CD14-positive monocyte (primary cell): ENCODE data around the gene QSOX2. TPM values are rescaled to one million over a fixed set of nuclear protein-coding genes. Genes with fewer than 3 reads are reported as not detected.
A peak's percentile ranks its signal among the peaks of the same experiment; 100 is the strongest.

Experiments
- DNase-seq, 3 donors: peaks; one replicate each; pipeline ENCODE4 v3.0.0-alpha.2; 2011 to 2022
- H2AFZ ChIP-seq: 2 replicates; pipeline ENCODE4 v1.6.0; 2012; ENCODE audit warnings: mild to moderate bottlenecking, low read depth, low read length, inconsistent platforms; ENCODE audit not compliant: insufficient read depth, poor library complexity, severe bottlenecking
- H3K27ac ChIP-seq, 2 donors: 1 replicate in 1 of 2; 2 replicates in 1 of 2; pipeline ENCODE4 v1.5.1; 2012 to 2013; ENCODE audit warnings: low read length in 2 of 2, control low read depth in 1 of 2, inconsistent platforms in 1 of 2, low read depth in 1 of 2, mild to moderate bottlenecking in 1 of 2
- H3K27me3 ChIP-seq, 2 donors: one replicate each; pipeline versions ENCODE4 v1.6.0 to v1.6.1; 2011 to 2013; ENCODE audit warnings: low read length in 2 of 2; ENCODE audit not compliant: control insufficient read depth in 2 of 2, insufficient read depth in 2 of 2
- H3K36me3 ChIP-seq, 2 donors: replicated peaks in 1 of 2; 1 replicate in 1 of 2; 2 replicates in 1 of 2; pipeline versions ENCODE4 v1.5.1 to v1.6.1; 2012 to 2013; ENCODE audit warnings: low read length in 2 of 2, control low read depth in 1 of 2, inconsistent platforms in 1 of 2, mild to moderate bottlenecking in 1 of 2; ENCODE audit not compliant: insufficient read depth in 2 of 2, control insufficient read depth in 1 of 2
- H3K4me1 ChIP-seq, 2 donors: 1 replicate in 1 of 2; 2 replicates in 1 of 2; pipeline versions ENCODE4 v1.5.1 to v1.6.1; 2012 to 2013; ENCODE audit warnings: low read length in 2 of 2, control low read depth in 1 of 2, inconsistent platforms in 1 of 2, mild to moderate bottlenecking in 1 of 2, moderate library complexity in 1 of 2; ENCODE audit not compliant: insufficient read depth in 2 of 2, control insufficient read depth in 1 of 2
- H3K4me2 ChIP-seq: replicated peaks from 2 replicates; pipeline ENCODE3; 2012; ENCODE audit warnings: low read length, moderate library complexity, mild to moderate bottlenecking; ENCODE audit not compliant: poor library complexity, severe bottlenecking; ENCODE audit errors: extremely low read depth
- H3K4me3 ChIP-seq, 3 experiments: fragments of 200-600 bp in 1 of 3; sonication (generic) in 1 of 3; replicated peaks in 1 of 3; 1 replicate in 2 of 3; 2 replicates in 1 of 3; pipeline ENCODE4 v1.5.1; 2011 to 2013; ENCODE audit warnings: low read length in 3 of 3, mild to moderate bottlenecking in 3 of 3, control low read depth in 2 of 3, low read depth in 2 of 3, inconsistent platforms in 1 of 3, moderate library complexity in 1 of 3
- H3K79me2 ChIP-seq: 2 replicates; pipeline ENCODE4 v1.6.0; 2012; ENCODE audit warnings: mild to moderate bottlenecking, control low read depth, inconsistent platforms, low read length, moderate library complexity; ENCODE audit not compliant: insufficient read depth
- H3K9ac ChIP-seq: 2 replicates; pipeline ENCODE4 v1.6.0; 2017; ENCODE audit warnings: low read length, mild to moderate bottlenecking; ENCODE audit not compliant: insufficient read depth, poor library complexity, severe bottlenecking
- H3K9me3 ChIP-seq, 2 donors: replicated peaks in 1 of 2; 1 replicate in 1 of 2; 2 replicates in 1 of 2; pipeline versions ENCODE4 v1.5.1 to v1.6.1; 2012 to 2013; ENCODE audit warnings: low read length in 2 of 2, control low read depth in 1 of 2; ENCODE audit not compliant: control insufficient read depth in 1 of 2, insufficient read depth in 1 of 2
- H4K20me1 ChIP-seq: 2 replicates; pipeline ENCODE4 v1.6.0; 2012; ENCODE audit warnings: mild to moderate bottlenecking, low read length, control low read depth, moderate library complexity; ENCODE audit not compliant: insufficient read depth
- H3K27ac Mint-ChIP-seq, 7 donors: one replicate each; pipeline ENCODE4 v1.8.0; 2020; ENCODE audit warnings: mild to moderate bottlenecking in 7 of 7, mixed read lengths in 7 of 7, moderate library complexity in 6 of 7, inconsistent platforms in 2 of 7
- H3K27me3 Mint-ChIP-seq, 3 donors: one replicate each; pipeline ENCODE4 v1.8.0; 2021 to 2022; ENCODE audit warnings: low read depth in 3 of 3, mild to moderate bottlenecking in 3 of 3, mixed read lengths in 3 of 3, moderate library complexity in 3 of 3, inconsistent platforms in 1 of 3
- H3K36me3 Mint-ChIP-seq, 2 donors: one replicate each; pipeline ENCODE4 v1.8.0; 2020; ENCODE audit warnings: mixed read lengths in 2 of 2, inconsistent platforms in 1 of 2, mild to moderate bottlenecking in 1 of 2
- H3K4me1 Mint-ChIP-seq: one replicate; pipeline ENCODE4 v1.8.0; 2020; ENCODE audit warnings: mild to moderate bottlenecking, mixed read lengths
- H3K4me3 Mint-ChIP-seq, 2 donors: one replicate each; pipeline ENCODE4 v1.8.0; 2020; ENCODE audit warnings: mild to moderate bottlenecking in 2 of 2, mixed read lengths in 2 of 2, moderate library complexity in 1 of 2
- H3K9me3 Mint-ChIP-seq, 7 donors: one replicate each; pipeline ENCODE4 v1.8.0; 2020 to 2022; ENCODE audit warnings: mixed read lengths in 7 of 7, mild to moderate bottlenecking in 6 of 7, moderate library complexity in 6 of 7, inconsistent platforms in 2 of 7
- CTCF ChIP-seq: fragments of 200-600 bp; IDR thresholded peaks from one replicate; pipeline ENCODE4 v1.8.0; 2022; ENCODE audit warnings: antibody characterized with exemption, mild to moderate bottlenecking
- WGBS: methylation state at CpG from one replicate; pipeline ENCODE4 v1.1.5; 2013; ENCODE audit warnings: missing lambda C conversion rate; ENCODE audit not compliant: insufficient coverage; 5-methylcytosine and 5-hydroxymethylcytosine counted together
- intact Hi-C, 2 donors: fragments of 100-400 bp; cut with micrococcal nuclease; formaldehyde crosslinking; loops; one replicate each; pipeline versions ENCODE4 v1.15.0 to v1.15.1; 2023
- polyA plus RNA-seq, 3 donors: library from polyadenylated mRNA; depleted of rRNA in 1 of 3; unstranded in 2 of 3; stranded (reverse) in 1 of 3; fragments of 300-500 nt in 2 of 3; fragments of >200 nt in 1 of 3; fragmentation: Illumina TruSeq in 2 of 3; gene quantifications; 1 replicate in 2 of 3; 2 replicates in 1 of 3; pipeline ENCODE4 v1.2.3, GENCODE V29; 2012 to 2021

Gene QSOX2
- polyA plus RNA-seq, 3 donors, result 0.03 to 8.4 (median 0.17) TPM

GRCh38 chr9:136286987-136287379, 41.4 kb upstream of the QSOX2 start:
- no peak for DNase-seq
- Histone ChIP-seq H3K79me2 (no peaks in the 10 kb centered on the region), H3K36me3 (no peaks in the 10 kb centered on the region), H3K27ac (no peak overlapping the region), H4K20me1 (no peaks in the 10 kb centered on the region), H2AFZ (no peak overlapping the region), H3K27me3 (no peaks in the 10 kb centered on the region), H3K4me1 (no peaks in the 10 kb centered on the region), H3K9ac (no peak overlapping the region), H3K4me3 (no peak overlapping the region), H3K9me3 (no peaks in the 10 kb centered on the region), H3K4me2 (no peak overlapping the region)
- no peak for TF ChIP-seq CTCF
- H3K4me1 Mint-ChIP-seq, result no peaks in the 10 kb centered on the region
- H3K9me3 Mint-ChIP-seq, result peaks cover 0 to 2% (median 0%) of the 10 kb centered on the region in 7 donors
- no peak overlapping the region for H3K27ac Mint-ChIP-seq
- 98% methylated on average over 10 of the region's 13 CpGs for WGBS
- no peak overlapping the region for H3K4me3 Mint-ChIP-seq
- H3K27me3 Mint-ChIP-seq, result peaks cover 6 to 14% (median 13%) of the 10 kb centered on the region in 3 donors
- intact Hi-C loops, result loop anchor here in 1 of 2 donors (10.0 kb wide), 1 partner anchor 682 kb away; no protein-coding TSS in a partner anchor
- H3K36me3 Mint-ChIP-seq, result no peaks in the 10 kb centered on the region

- no peak for TF ChIP-seq CTCF
- Histone ChIP-seq H4K20me1 (no peaks in the 10 kb centered on the region), H3K4me3 (no peak overlapping the region), H3K4me2 (no peak overlapping the region), H3K36me3 (no peaks in the 10 kb centered on the region), H3K9me3 (no peaks in the 10 kb centered on the region), H3K79me2 (no peaks in the 10 kb centered on the region), H3K4me1 (no peaks in the 10 kb centered on the region), H3K9ac (no peak overlapping the region), H3K27ac (no peak overlapping the region), H2AFZ (no peak overlapping the region), H3K27me3 (no peaks in the 10 kb centered on the region)
- intact Hi-C loops, result loop anchor here in 1 of 2 donors (10.0 kb wide), 1 partner anchor 682 kb away; no protein-coding TSS in a partner anchor
- H3K9me3 Mint-ChIP-seq, result peaks cover 0 to 2% (median 0%) of the 10 kb centered on the region in 7 donors
- H3K36me3 Mint-ChIP-seq, result no peaks in the 10 kb centered on the region
- H3K27me3 Mint-ChIP-seq, result peaks cover 6 to 14% (median 14%) of the 10 kb centered on the region in 3 donors
- peak overlapping the region in 1 of 2 donors; percentile 35 for H3K4me3 Mint-ChIP-seq
- no peaks in the 10 kb centered on the region for H3K4me1 Mint-ChIP-seq
- DNase-seq, result no peak
- WGBS, result 92% methylated on average over 27 of the region's 30 CpGs
- H3K27ac Mint-ChIP-seq, result no peak overlapping the region
Observed at GRCh38 chr9:136286359-136286986, 40.9 kb upstream of the QSOX2 start.
